GM12875 (cell line): ENCODE results near the gene PEAK1.

ENCODE experiments used
- H3K4me3 ChIP-seq: one replicate; pipeline ENCODE4 v1.5.1; 2011; ENCODE audit warnings: low read depth, low read length, control low read depth
- TF ChIP-seq, protein P1 (sequence below): IDR thresholded peaks from 2 replicates; pipeline ENCODE4 v1.5.1; 2011; ENCODE audit warnings: low read depth, mild to moderate bottlenecking, control low read depth, inconsistent platforms, low read length, moderate library complexity, borderline replicate concordance; ENCODE audit not compliant: insufficient read depth

PEAK1 gene

GRCh38 chr15:77373441-77373840, 46.5 kb downstream of the PEAK1 start:
- TF ChIP-seq, protein P1, sequence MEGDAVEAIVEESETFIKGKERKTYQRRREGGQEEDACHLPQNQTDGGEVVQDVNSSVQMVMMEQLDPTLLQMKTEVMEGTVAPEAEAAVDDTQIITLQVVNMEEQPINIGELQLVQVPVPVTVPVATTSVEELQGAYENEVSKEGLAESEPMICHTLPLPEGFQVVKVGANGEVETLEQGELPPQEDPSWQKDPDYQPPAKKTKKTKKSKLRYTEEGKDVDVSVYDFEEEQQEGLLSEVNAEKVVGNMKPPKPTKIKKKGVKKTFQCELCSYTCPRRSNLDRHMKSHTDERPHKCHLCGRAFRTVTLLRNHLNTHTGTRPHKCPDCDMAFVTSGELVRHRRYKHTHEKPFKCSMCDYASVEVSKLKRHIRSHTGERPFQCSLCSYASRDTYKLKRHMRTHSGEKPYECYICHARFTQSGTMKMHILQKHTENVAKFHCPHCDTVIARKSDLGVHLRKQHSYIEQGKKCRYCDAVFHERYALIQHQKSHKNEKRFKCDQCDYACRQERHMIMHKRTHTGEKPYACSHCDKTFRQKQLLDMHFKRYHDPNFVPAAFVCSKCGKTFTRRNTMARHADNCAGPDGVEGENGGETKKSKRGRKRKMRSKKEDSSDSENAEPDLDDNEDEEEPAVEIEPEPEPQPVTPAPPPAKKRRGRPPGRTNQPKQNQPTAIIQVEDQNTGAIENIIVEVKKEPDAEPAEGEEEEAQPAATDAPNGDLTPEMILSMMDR = no peak
- no peak overlapping the region for H3K4me3 ChIP-seq

DNA sequence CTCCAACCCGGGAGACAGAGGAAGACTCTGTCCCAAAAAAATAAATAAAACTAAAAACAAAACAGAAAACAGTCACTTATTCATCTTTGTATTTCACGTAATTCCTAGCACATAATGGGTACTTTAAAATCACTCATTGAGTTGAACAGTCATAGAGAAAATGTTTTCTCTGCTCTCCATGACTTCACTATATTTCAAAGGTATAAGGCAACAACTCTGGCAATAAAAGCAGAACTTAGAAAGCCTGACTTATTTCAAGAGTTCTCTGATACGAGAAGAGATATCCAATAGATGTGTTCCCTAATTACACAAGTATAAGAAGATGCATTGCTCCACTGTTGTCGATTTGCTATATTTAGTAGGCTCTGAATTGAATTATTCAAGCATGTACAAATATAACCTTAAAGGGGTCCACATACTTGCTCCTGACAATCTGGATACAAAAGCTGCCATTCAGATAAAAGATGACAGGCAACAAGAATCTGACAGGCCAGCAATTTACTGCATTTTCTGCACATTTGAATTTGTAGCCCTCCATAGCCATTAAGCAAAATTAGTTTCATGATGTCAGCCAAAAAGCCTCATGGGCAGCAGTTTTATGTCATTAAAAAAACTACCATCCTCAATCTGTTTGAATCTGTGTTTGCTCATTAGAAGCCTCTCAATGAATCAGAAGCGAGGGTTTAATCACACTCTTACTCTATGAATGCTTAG, 47.9 kb downstream of the PEAK1 start:
- TF ChIP-seq, protein P1 = no peak

GRCh38 chr15:77370580-77370979, 49.3 kb downstream of the PEAK1 start:
- H3K4me3 ChIP-seq = no peak overlapping the region
- TF ChIP-seq, protein P1 = no peak

More for the DNA sequence above, 47.9 kb downstream of the PEAK1 start:
- H3K4me3 ChIP-seq = no peak overlapping the region

GRCh38 chr15:77369168-77369567, 50.7 kb downstream of the PEAK1 start:
- TF ChIP-seq, protein P1 = no peak
- H3K4me3 ChIP-seq = no peak overlapping the region

DNA sequence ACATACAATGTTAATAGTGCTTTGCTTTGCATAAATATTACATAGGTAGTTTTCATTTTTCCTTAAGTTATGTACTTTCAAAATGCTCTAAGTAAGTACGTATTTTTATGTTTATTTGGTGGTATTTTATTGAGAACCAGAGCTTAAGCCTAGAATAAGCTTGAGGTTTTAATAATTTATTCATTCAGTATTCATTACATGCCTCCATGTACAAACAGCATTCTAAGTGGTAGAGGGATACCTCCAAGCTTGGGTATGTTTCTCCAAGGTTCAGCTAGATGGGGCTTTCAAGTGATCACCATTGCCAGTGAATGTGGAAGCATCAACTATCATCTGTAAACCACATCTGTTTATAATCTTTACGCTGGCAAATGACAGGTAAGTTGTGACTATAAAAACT, 52.3 kb downstream of the PEAK1 start:
- no peak overlapping the region for H3K4me3 ChIP-seq
- TF ChIP-seq, protein P1 = no peak

DNA sequence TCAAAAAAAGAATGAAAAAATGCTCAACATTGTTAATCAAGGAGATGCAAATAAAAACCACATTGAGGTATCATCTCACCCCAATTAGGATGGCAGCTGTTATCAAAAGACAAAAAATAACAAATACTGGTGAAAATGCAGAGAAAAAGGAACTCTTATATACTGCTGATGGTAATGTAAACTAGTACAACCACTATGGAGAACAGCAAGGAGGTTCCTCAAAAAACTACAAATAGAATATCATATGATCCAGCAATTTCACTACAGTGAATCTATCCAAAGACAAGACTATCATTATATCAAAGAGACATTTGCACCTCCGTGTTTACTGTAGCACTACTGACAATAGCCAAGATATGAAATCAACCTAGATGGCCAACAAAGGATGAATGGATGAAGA, 58.4 kb downstream of the PEAK1 start:
- TF ChIP-seq, protein P1 = no peak
- H3K4me3 ChIP-seq = no peak overlapping the region

DNA sequence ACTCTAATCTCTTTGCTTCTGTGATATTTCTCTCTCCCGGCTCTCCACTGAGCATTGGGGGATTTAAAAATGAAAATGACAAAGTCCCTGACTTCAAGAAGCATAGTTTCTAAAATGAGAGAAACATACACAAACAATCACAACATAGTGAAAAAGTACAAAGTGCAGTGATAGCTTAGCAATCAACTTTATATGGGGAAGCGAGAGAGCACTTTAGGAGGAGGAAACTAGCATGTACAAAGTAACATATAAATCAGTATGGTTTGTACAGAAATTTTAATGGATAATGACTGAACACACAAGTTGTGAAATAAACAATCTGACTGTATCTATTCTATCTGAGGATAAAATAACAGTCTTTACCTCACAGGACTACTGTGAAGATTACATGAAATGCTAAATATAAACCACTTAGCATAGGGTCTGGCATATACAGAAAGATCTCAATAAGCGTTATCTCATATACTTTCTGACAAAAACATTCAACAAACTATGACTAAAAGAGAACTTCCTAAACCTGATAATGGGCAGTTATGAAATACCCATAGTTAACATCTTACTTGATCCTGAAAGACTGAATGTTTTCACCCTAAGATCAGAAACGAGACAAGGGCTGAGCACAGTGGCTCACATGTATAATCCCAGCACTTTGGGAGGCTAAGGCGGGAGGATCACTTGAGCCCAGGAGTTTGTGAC, 61.2 kb downstream of the PEAK1 start:
- no peak overlapping the region for H3K4me3 ChIP-seq
- TF ChIP-seq, protein P1 = no peak
